ENCODE measurements around the gene SCAMP5. TPM values are rescaled to one million over a fixed set of nuclear protein-coding genes. Genes with fewer than 3 reads are reported as not detected.

SCAMP5 gene
- total and polyA plus RNA-seq, 5 donors from 2014 or later = 0.20 to 1.3 (median 0.25) TPM; not detected in 2

GRCh38 chr15:75038231-75038630 is 42.9 kb downstream of the SCAMP5 start:
- no peak overlapping the region for H3K27ac Mint-ChIP-seq
- peaks cover 8% of the 10 kb centered on the region for H3K4me1 ChIP-seq (ENCODE audit: control insufficient read depth, insufficient read depth, low read length, poor library complexity, severe bottlenecking)
- peaks cover 14 to 23% (median 17%) of the 10 kb centered on the region in 4 donors for H3K4me1 Mint-ChIP-seq
- H3K4me3 Mint-ChIP-seq = no peak overlapping the region
- H3K9me3 ChIP-seq (ENCODE audit: control insufficient read depth in 2 of 2, low read length in 2 of 2) = no peaks in the 10 kb centered on the region
- H3K36me3 Mint-ChIP-seq = peaks cover 25% of the 10 kb centered on the region
- no peak overlapping the region for H3K27ac ChIP-seq (ENCODE audit: insufficient read depth, low read length, poor library complexity, severe bottlenecking)
- no peak for DNase-seq
- peaks cover 4% of the 10 kb centered on the region for H3K27me3 Mint-ChIP-seq
- ATAC-seq (ENCODE audit: low read depth in 2 of 2) = no peak
- H3K36me3 ChIP-seq (ENCODE audit: control insufficient read depth, insufficient read depth, low read length) = no peaks in the 10 kb centered on the region
- H3K9me3 Mint-ChIP-seq = no peaks in the 10 kb centered on the region
- no peaks in the 10 kb centered on the region for H3K27me3 ChIP-seq (ENCODE audit: control insufficient read depth, insufficient read depth, low read length)
- no peak overlapping the region for H3K4me3 ChIP-seq (ENCODE audit: low read depth, low read length)

- peaks cover 37% of the 10 kb centered on the region for H3K4me1 ChIP-seq (ENCODE audit: control insufficient read depth, insufficient read depth, low read length, poor library complexity, severe bottlenecking)
- no peaks in the 10 kb centered on the region for H3K27me3 ChIP-seq (ENCODE audit: control insufficient read depth, insufficient read depth, low read length)
- peaks cover 11% of the 10 kb centered on the region for H3K36me3 Mint-ChIP-seq
- H3K9me3 ChIP-seq (ENCODE audit: control insufficient read depth in 2 of 2, low read length in 2 of 2) = no peaks in the 10 kb centered on the region
- H3K4me1 Mint-ChIP-seq = peaks cover 17 to 50% (median 31%) of the 10 kb centered on the region in 4 donors
- H3K4me3 Mint-ChIP-seq = peak overlapping the region in 2 of 4 donors; percentile 23 to 27
- H3K9me3 Mint-ChIP-seq = no peaks in the 10 kb centered on the region
- ATAC-seq (ENCODE audit: low read depth in 2 of 2) (peak; percentile 76 to 78), DNase-seq (peak; percentile 22 to 90 (median 41))
- no peak overlapping the region for H3K4me3 ChIP-seq (ENCODE audit: low read depth, low read length)
- H3K27ac ChIP-seq (ENCODE audit: insufficient read depth, low read length, poor library complexity, severe bottlenecking) = no peak overlapping the region
- no peaks in the 10 kb centered on the region for H3K36me3 ChIP-seq (ENCODE audit: control insufficient read depth, insufficient read depth, low read length)
- H3K27ac Mint-ChIP-seq = peak overlapping the region in 2 of 3 donors; percentile 35 to 82
- H3K27me3 Mint-ChIP-seq = no peaks in the 10 kb centered on the region
Observed at GRCh38 chr15:75042730-75043508, 47.6 kb downstream of the SCAMP5 start.

GRCh38 chr15:75043509-75044257 is 48.3 kb downstream of the SCAMP5 start:
- Histone ChIP-seq H3K36me3 (ENCODE audit: control insufficient read depth, insufficient read depth, low read length) (peaks cover 6% of the 10 kb centered on the region), H3K9me3 (ENCODE audit: control insufficient read depth in 2 of 2, low read length in 2 of 2) (no peaks in the 10 kb centered on the region), H3K27ac (ENCODE audit: insufficient read depth, low read length, poor library complexity, severe bottlenecking) (no peak overlapping the region), H3K27me3 (ENCODE audit: control insufficient read depth, insufficient read depth, low read length) (no peaks in the 10 kb centered on the region), H3K4me3 (ENCODE audit: low read depth, low read length) (no peak overlapping the region), H3K4me1 (ENCODE audit: control insufficient read depth, insufficient read depth, low read length, poor library complexity, severe bottlenecking) (peaks cover 37% of the 10 kb centered on the region)
- DNase-seq = no peak
- no peak for ATAC-seq (ENCODE audit: low read depth in 2 of 2)
- Mint-ChIP-seq H3K4me3 (no peak overlapping the region), H3K27me3 (no peaks in the 10 kb centered on the region), H3K9me3 (no peaks in the 10 kb centered on the region), H3K36me3 (peaks cover 12% of the 10 kb centered on the region), H3K27ac (peak overlapping the region in 1 of 3 donors; percentile 47), H3K4me1 (peaks cover 13 to 47% (median 29%) of the 10 kb centered on the region in 4 donors)

GRCh38 chr15:75044258-75044878 is 49.0 kb downstream of the SCAMP5 start:
- peak overlapping the region in 1 of 4 donors; percentile 73 for H3K4me3 Mint-ChIP-seq

GRCh38 chr15:75045332-75046015 is 50.1 kb downstream of the SCAMP5 start:
- Mint-ChIP-seq H3K27me3 (no peaks in the 10 kb centered on the region), H3K4me1 (peaks cover 5 to 47% (median 29%) of the 10 kb centered on the region in 4 donors), H3K36me3 (peaks cover 16% of the 10 kb centered on the region), H3K27ac (peak overlapping the region; percentile 38 to 77 (median 47)), H3K4me3 (peak overlapping the region in 1 of 4 donors; percentile 23), H3K9me3 (no peaks in the 10 kb centered on the region)
- DNase-seq = peak in 1 of 3 donors; percentile 58
- ATAC-seq (ENCODE audit: low read depth in 2 of 2) = no peak
- Histone ChIP-seq H3K27me3 (ENCODE audit: control insufficient read depth, insufficient read depth, low read length) (no peaks in the 10 kb centered on the region), H3K27ac (ENCODE audit: insufficient read depth, low read length, poor library complexity, severe bottlenecking) (no peak overlapping the region), H3K9me3 (ENCODE audit: control insufficient read depth in 2 of 2, low read length in 2 of 2) (no peaks in the 10 kb centered on the region), H3K4me3 (ENCODE audit: low read depth, low read length) (no peak overlapping the region), H3K36me3 (ENCODE audit: control insufficient read depth, insufficient read depth, low read length) (peaks cover 9% of the 10 kb centered on the region), H3K4me1 (ENCODE audit: control insufficient read depth, insufficient read depth, low read length, poor library complexity, severe bottlenecking) (peaks cover 37% of the 10 kb centered on the region)

More at GRCh38 chr15:75044258-75044878, 49.0 kb downstream of the SCAMP5 start:
- Mint-ChIP-seq H3K36me3 (peaks cover 16% of the 10 kb centered on the region), H3K9me3 (no peaks in the 10 kb centered on the region), H3K27ac (peak overlapping the region in 2 of 3 donors; percentile 47 to 77), H3K27me3 (no peaks in the 10 kb centered on the region), H3K4me1 (peaks cover 6 to 47% (median 29%) of the 10 kb centered on the region in 4 donors)
- Histone ChIP-seq H3K27me3 (ENCODE audit: control insufficient read depth, insufficient read depth, low read length) (no peaks in the 10 kb centered on the region), H3K9me3 (ENCODE audit: control insufficient read depth in 2 of 2, low read length in 2 of 2) (no peaks in the 10 kb centered on the region), H3K4me3 (ENCODE audit: low read depth, low read length) (no peak overlapping the region), H3K4me1 (ENCODE audit: control insufficient read depth, insufficient read depth, low read length, poor library complexity, severe bottlenecking) (peaks cover 37% of the 10 kb centered on the region), H3K36me3 (ENCODE audit: control insufficient read depth, insufficient read depth, low read length) (peaks cover 9% of the 10 kb centered on the region), H3K27ac (ENCODE audit: insufficient read depth, low read length, poor library complexity, severe bottlenecking) (no peak overlapping the region)
- ATAC-seq (ENCODE audit: low read depth in 2 of 2) = no peak
- no peak for DNase-seq

GRCh38 chr15:75048394-75048793 is 53.0 kb downstream of the SCAMP5 start:
- Mint-ChIP-seq H3K27me3 (no peaks in the 10 kb centered on the region), H3K4me3 (no peak overlapping the region), H3K4me1 (peaks cover 5 to 40% (median 21%) of the 10 kb centered on the region in 4 donors), H3K36me3 (peaks cover 12% of the 10 kb centered on the region), H3K9me3 (peaks cover 0 to 1% (median 0%) of the 10 kb centered on the region in 7 donors), H3K27ac (peak overlapping the region in 1 of 3 donors; percentile 76)
- H3K27ac ChIP-seq (ENCODE audit: insufficient read depth, low read length, poor library complexity, severe bottlenecking) = no peak overlapping the region
- peaks cover 28% of the 10 kb centered on the region for H3K4me1 ChIP-seq (ENCODE audit: control insufficient read depth, insufficient read depth, low read length, poor library complexity, severe bottlenecking)
- H3K27me3 ChIP-seq (ENCODE audit: control insufficient read depth, insufficient read depth, low read length) = no peaks in the 10 kb centered on the region
- ATAC-seq (ENCODE audit: low read depth in 2 of 2) (no peak), DNase-seq (no peak)
- H3K36me3 ChIP-seq (ENCODE audit: control insufficient read depth, insufficient read depth, low read length) = peaks cover 9% of the 10 kb centered on the region
- H3K4me3 ChIP-seq (ENCODE audit: low read depth, low read length) = no peak overlapping the region
- no peaks in the 10 kb centered on the region for H3K9me3 ChIP-seq (ENCODE audit: control insufficient read depth in 2 of 2, low read length in 2 of 2)

GRCh38 chr15:75049392-75049791 is 54.0 kb downstream of the SCAMP5 start:
- no peak overlapping the region for H3K27ac Mint-ChIP-seq
- ATAC-seq (ENCODE audit: low read depth in 2 of 2) (no peak), DNase-seq (no peak)
- no peaks in the 10 kb centered on the region for H3K9me3 ChIP-seq (ENCODE audit: control insufficient read depth in 2 of 2, low read length in 2 of 2)
- peaks cover 25% of the 10 kb centered on the region for H3K4me1 ChIP-seq (ENCODE audit: control insufficient read depth, insufficient read depth, low read length, poor library complexity, severe bottlenecking)
- no peaks in the 10 kb centered on the region for H3K27me3 Mint-ChIP-seq
- H3K36me3 Mint-ChIP-seq = peaks cover 12% of the 10 kb centered on the region
- H3K4me1 Mint-ChIP-seq = peaks cover 5 to 39% (median 20%) of the 10 kb centered on the region in 4 donors
- H3K9me3 Mint-ChIP-seq = peaks cover 0 to 1% (median 0%) of the 10 kb centered on the region in 7 donors
- peaks cover 9% of the 10 kb centered on the region for H3K36me3 ChIP-seq (ENCODE audit: control insufficient read depth, insufficient read depth, low read length)
- H3K4me3 ChIP-seq (ENCODE audit: low read depth, low read length) = no peak overlapping the region
- H3K27me3 ChIP-seq (ENCODE audit: control insufficient read depth, insufficient read depth, low read length) = no peaks in the 10 kb centered on the region
- no peak overlapping the region for H3K4me3 Mint-ChIP-seq
- no peak overlapping the region for H3K27ac ChIP-seq (ENCODE audit: insufficient read depth, low read length, poor library complexity, severe bottlenecking)
